Cardiac fibroblast (primary cell): ENCODE results near the gene USP34.
A peak's percentile ranks its signal among the peaks of the same experiment; 100 is the strongest.
"Not testable (repeated sequence)": the region's sequence is repeated elsewhere in the genome, so short reads cannot be mapped to it uniquely, and the experiment has no call there.

Source experiments
- DNase-seq, 2 donors: peaks; one replicate each; pipeline versions ENCODE4 v3.0.0 to v3.0.0-alpha.2; 2010; ENCODE audit warnings: low read depth in 2 of 2
- H3K4me3 ChIP-seq, 2 donors: replicated peaks in 1 of 2; 1 replicate in 1 of 2; 2 replicates in 1 of 2; pipeline ENCODE4 v1.5.1; 2011; ENCODE audit warnings: low read depth in 2 of 2, low read length in 2 of 2, mild to moderate bottlenecking in 2 of 2, moderate library complexity in 1 of 2
- TF ChIP-seq, protein P1 (sequence below): IDR thresholded peaks from one replicate; pipeline ENCODE4 v1.5.1; 2011; ENCODE audit warnings: low read depth, mild to moderate bottlenecking, low read length, inconsistent platforms

Gene USP34

DNA sequence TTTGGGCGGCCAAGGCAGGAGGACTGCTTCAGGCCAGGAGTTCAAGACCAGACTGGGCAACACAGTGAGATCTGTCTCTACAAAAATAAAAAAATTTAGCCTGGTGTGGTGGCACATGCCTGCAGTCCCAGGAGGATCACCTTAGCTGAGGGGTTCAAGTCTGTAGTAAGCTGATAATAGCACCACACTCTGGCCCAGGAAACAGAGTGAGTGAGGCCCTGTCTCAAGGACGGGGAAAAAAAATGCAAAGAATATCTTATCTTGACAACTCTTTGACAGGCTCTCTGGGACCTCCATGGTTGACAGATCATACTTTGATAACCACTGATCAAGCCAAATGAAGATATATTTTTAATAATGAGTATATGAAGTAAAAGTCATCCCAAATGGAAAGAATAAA lies 22.7 kb downstream of the USP34 start:
- DNase-seq: no peak
- TF ChIP-seq, protein P1, sequence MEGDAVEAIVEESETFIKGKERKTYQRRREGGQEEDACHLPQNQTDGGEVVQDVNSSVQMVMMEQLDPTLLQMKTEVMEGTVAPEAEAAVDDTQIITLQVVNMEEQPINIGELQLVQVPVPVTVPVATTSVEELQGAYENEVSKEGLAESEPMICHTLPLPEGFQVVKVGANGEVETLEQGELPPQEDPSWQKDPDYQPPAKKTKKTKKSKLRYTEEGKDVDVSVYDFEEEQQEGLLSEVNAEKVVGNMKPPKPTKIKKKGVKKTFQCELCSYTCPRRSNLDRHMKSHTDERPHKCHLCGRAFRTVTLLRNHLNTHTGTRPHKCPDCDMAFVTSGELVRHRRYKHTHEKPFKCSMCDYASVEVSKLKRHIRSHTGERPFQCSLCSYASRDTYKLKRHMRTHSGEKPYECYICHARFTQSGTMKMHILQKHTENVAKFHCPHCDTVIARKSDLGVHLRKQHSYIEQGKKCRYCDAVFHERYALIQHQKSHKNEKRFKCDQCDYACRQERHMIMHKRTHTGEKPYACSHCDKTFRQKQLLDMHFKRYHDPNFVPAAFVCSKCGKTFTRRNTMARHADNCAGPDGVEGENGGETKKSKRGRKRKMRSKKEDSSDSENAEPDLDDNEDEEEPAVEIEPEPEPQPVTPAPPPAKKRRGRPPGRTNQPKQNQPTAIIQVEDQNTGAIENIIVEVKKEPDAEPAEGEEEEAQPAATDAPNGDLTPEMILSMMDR: no peak

DNA sequence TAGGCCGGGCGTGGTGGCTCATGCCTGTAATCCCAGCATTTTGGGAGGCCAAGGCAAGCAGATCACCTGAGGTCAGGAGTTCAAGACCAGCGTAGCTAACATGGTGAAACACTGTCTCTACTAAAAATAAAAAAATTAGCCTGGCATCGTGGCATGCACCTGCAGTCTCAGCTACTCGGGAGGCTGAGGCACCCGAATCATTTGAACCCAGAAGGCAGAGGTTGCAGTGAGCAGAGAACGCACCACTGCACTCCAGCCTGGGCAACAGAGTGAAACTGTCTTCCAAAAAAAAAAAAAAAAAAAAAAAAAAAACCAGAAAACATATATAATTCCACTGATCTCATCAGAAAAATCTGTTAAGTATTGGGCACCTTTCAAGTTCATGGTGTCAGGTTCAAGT lies 23.9 kb downstream of the USP34 start:
- DNase-seq, H3K4me3 ChIP-seq: not testable (repeated sequence)

More for the DNA sequence above, 22.7 kb downstream of the USP34 start:
- no peak overlapping the region for H3K4me3 ChIP-seq

DNA sequence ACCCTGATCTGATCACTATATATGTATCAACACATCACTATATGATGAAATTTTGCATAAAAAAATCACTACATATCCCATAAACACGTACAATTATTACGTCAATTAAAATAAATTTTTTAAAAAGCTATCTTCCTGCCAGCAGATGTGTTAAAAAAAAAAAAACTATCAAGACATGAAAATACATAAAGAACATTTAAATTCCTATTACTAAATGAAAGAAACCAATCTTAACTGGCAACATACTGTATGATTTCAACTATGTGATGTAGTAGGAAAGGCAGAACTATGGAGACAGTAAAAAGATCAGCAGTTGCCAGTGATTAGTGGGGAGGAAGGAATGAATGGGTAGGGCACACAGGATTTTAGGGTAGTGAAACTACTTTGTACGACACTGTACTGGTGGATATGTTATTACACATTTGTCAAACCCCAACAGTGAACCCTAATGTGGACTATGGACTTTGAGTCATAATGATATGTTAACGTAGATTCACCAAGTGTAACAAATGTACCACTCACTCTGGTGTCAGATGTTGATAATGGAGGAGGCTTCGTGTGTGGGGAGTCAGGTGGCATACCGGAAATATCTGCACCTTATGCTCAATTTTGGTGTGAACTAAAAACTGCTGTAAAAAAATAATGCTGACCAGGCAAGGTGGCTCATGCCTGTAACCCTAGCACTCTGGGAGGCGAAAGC lies 27.4 kb downstream of the USP34 start:
- TF ChIP-seq, protein P1: no peak
- no peak for DNase-seq

DNA sequence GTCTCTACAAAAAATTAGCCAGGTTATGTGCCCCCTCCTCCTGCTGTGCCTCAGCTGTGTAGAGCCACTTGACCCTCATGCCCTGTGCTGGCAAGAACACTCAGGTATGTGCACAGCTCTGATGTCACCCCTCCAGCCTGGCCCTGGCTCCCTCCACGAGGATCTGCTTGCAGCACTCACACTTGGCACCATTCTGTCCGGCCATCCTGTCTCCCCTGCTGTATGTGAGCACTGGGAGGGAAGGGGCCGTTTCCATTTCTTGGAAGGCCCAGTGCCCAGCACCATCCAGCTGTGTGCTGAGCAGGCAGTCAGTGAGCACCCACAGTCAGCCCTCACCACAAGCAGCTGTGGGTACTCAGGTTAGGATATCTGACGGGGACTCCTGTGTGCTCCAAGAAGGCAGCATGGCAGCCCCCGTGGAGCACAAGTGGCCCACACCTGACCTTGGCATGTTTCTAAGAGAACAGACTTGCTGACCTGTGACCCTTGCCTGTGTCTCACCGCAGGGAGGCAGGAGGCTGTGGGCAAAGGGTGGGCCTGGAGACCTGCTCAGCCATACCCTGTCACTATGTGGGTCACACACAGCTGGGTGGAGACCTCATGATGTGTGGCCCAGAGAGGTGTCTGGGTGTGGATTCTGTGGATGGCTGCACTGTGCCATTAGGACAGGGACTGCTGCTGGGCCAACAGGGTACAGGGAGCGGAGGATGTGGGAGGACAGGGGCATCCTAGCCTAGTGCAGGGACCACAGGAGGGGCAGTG lies 31.5 kb downstream of the USP34 start:
- TF ChIP-seq, protein P1: no peak
- DNase-seq: no peak
- H3K4me3 ChIP-seq: no peak overlapping the region

More for the DNA sequence above, 27.4 kb downstream of the USP34 start:
- no peak overlapping the region for H3K4me3 ChIP-seq

DNA sequence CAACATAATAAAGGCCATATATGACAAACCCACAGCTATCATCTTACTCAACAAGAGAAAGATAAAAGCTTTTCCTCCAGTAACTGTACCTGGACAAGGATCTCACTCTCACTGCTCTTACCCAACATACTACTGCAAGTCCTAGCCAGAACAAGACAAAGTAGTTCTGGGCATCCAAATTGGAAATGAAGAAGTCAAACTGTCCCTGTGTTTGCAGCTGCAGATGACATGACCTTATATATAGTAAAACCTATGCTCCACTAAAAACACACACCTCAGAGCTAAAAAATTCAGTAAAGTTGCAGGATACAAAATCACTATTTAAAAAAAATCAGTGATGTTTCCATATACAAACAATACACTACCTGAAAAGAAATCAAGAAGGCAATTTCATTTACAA lies 32.2 kb downstream of the USP34 start:
- DNase-seq: no peak
- TF ChIP-seq, protein P1: no peak
- no peak overlapping the region for H3K4me3 ChIP-seq

DNA sequence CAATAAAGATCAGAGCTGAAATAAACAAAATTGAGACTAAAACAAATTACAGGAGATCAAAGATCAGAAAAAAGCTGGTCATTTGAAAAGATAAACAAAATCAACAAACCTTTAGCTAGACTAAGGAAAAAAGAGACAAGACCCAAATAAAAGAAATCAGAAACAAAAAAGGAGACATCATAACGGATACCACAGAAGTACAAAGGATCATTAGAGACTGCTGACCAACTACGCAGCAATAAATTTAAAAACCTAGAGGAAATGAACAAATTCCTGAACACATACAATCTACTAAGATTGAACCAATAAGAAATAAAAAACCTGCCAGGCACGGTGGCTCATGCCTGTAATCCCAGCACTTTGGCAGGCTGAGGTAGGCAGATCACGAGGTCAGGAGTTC lies 33.7 kb downstream of the USP34 start:
- no peak overlapping the region for H3K4me3 ChIP-seq
- TF ChIP-seq, protein P1: no peak
- DNase-seq: no peak

DNA sequence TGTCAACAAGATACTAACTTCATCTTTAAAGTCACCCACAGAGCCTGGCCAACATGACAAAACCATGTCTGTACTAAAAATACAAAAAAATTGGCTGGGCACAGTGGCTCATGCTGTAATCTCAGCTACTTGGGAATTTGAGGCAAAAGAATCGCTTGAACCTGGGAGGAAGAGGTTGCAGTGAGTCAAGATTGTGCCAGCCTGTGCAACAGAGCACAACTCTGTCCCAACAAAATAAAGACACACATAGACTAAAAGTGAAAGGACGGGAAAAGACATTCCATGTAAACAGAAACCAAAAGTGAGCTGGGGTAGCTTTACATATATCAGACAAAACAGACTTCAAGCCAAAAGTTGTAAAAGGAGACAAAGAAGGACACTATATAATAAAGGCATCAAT lies 34.8 kb downstream of the USP34 start:
- no peak overlapping the region for H3K4me3 ChIP-seq
- peak; percentile 9 to 43 for DNase-seq
- TF ChIP-seq, protein P1: no peak
